GM12892 (cell line): ENCODE measurements around the gene HEMK1.

Experiments used
- DNase-seq: peaks from one replicate; pipeline ENCODE4 v3.0.0; 2011; ENCODE audit not compliant: insufficient read length
- FAIRE-seq: peaks from 2 replicates; lab custom pipeline; 2011; peaks lifted over from hg19 to GRCh38; lab: Jason Lieb, UNC
- POLR2A ChIP-seq: IDR thresholded peaks from 2 replicates; pipeline ENCODE4 v1.6.1; 2011; ENCODE audit warnings: low read depth, low read length, control low read depth
- POLR2AphosphoS5 ChIP-seq: IDR thresholded peaks from 2 replicates; pipeline ENCODE4 v1.6.1; 2011; ENCODE audit warnings: low read depth, low read length, control low read depth
- TAF1 ChIP-seq: IDR thresholded peaks from 2 replicates; pipeline ENCODE4 v1.6.1; 2011; ENCODE audit warnings: low read depth, mild to moderate bottlenecking, control low read depth, low read length, borderline replicate concordance

HEMK1 gene

GRCh38 chr3:50600141-50600753 is 30.9 kb downstream of the HEMK1 start:
- no peak for FAIRE-seq
- no peak for DNase-seq
- no peak for TF ChIP-seq POLR2AphosphoS5
- no peak for TF ChIP-seq TAF1
- no peak for TF ChIP-seq POLR2A

- no peak for FAIRE-seq
- no peak for TF ChIP-seq POLR2A
- TF ChIP-seq POLR2AphosphoS5: no peak
- no peak for TF ChIP-seq TAF1
- DNase-seq: no peak
These were observed 31.7 kb downstream of the HEMK1 start for GRCh38 chr3:50600841-50601591.

- TF ChIP-seq POLR2AphosphoS5: no peak
- TF ChIP-seq TAF1: no peak
- TF ChIP-seq POLR2A: no peak
- no peak for DNase-seq
- FAIRE-seq: no peak
These were observed 33.4 kb downstream of the HEMK1 start for GRCh38 chr3:50602595-50603191.

GRCh38 chr3:50603261-50604109 is 34.2 kb downstream of the HEMK1 start:
- no peak for FAIRE-seq
- TF ChIP-seq TAF1 (no peak), POLR2AphosphoS5 (no peak), POLR2A (no peak)
- DNase-seq: no peak

GRCh38 chr3:50604110-50604621 is 34.8 kb downstream of the HEMK1 start:
- no peak for DNase-seq
- no peak for FAIRE-seq
- TF ChIP-seq TAF1 (no peak), POLR2A (no peak), POLR2AphosphoS5 (no peak)

- no peak for TF ChIP-seq TAF1
- no peak for TF ChIP-seq POLR2A
- TF ChIP-seq POLR2AphosphoS5: no peak
- DNase-seq (no peak), FAIRE-seq (no peak)
These were observed 35.6 kb downstream of the HEMK1 start for GRCh38 chr3:50604628-50605588.

GRCh38 chr3:50605901-50606326 is 36.6 kb downstream of the HEMK1 start:
- DNase-seq: no peak
- FAIRE-seq: no peak

GRCh38 chr3:50606596-50606995 is 37.3 kb downstream of the HEMK1 start:
- DNase-seq (no peak), FAIRE-seq (no peak)
- TF ChIP-seq TAF1 (no peak), POLR2A (no peak), POLR2AphosphoS5 (no peak)

More at GRCh38 chr3:50605901-50606326, 36.6 kb downstream of the HEMK1 start:
- TF ChIP-seq POLR2AphosphoS5 (no peak), TAF1 (no peak), POLR2A (no peak)

- no peak for TF ChIP-seq POLR2AphosphoS5
- no peak for TF ChIP-seq TAF1
- no peak for TF ChIP-seq POLR2A
- no peak for FAIRE-seq
- no peak for DNase-seq
These were observed 38.2 kb downstream of the HEMK1 start for GRCh38 chr3:50607271-50608091.
